Keratinocyte (primary cell): ENCODE measurements around the gene RRP1B.

Experiments
- EZH2 ChIP-seq: IDR thresholded peaks from one replicate; pipeline ENCODE4 v1.6.1; 2012; ENCODE audit warnings: inconsistent platforms, mild to moderate bottlenecking, low read length, moderate library complexity
- TF ChIP-seq, protein P1 (sequence below), 3 experiments: IDR thresholded peaks in 1 of 3; conservative IDR thresholded peaks in 1 of 3; optimal IDR thresholded peaks in 1 of 3; 2 replicates in 2 of 3; 3 replicates in 1 of 3; pipeline versions ENCODE3 to v1.5.1; 2011; ENCODE audit warnings: low read length in 3 of 3, mild to moderate bottlenecking in 3 of 3, moderate library complexity in 2 of 3, control low read depth in 1 of 3, inconsistent platforms in 1 of 3; ENCODE audit not compliant: insufficient read depth in 2 of 3; ENCODE audit errors: extremely low read depth in 1 of 3

- TF ChIP-seq, protein P1, sequence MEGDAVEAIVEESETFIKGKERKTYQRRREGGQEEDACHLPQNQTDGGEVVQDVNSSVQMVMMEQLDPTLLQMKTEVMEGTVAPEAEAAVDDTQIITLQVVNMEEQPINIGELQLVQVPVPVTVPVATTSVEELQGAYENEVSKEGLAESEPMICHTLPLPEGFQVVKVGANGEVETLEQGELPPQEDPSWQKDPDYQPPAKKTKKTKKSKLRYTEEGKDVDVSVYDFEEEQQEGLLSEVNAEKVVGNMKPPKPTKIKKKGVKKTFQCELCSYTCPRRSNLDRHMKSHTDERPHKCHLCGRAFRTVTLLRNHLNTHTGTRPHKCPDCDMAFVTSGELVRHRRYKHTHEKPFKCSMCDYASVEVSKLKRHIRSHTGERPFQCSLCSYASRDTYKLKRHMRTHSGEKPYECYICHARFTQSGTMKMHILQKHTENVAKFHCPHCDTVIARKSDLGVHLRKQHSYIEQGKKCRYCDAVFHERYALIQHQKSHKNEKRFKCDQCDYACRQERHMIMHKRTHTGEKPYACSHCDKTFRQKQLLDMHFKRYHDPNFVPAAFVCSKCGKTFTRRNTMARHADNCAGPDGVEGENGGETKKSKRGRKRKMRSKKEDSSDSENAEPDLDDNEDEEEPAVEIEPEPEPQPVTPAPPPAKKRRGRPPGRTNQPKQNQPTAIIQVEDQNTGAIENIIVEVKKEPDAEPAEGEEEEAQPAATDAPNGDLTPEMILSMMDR (optimal IDR thresholded peaks at IDR 0.05 in 1 of 3, IDR thresholded peaks at IDR 0.05 in 1 of 3, conservative IDR thresholded peaks at IDR 0.05 in 1 of 3; ENCODE audit: extremely low read depth in 1 of 3, insufficient read depth in 2 of 3, low read length in 3 of 3) = no peak
- TF ChIP-seq EZH2 = no peak
Measured at GRCh38 chr21:43623588-43623987, 35.8 kb upstream of the RRP1B start.
